HG03469 (cell line): ENCODE results near the gene CMTM3.
"Not testable (repeated sequence)": the region's sequence is repeated elsewhere in the genome, so short reads cannot be mapped to it uniquely, and the experiment has no call there.

ENCODE experiments used
- ATAC-seq: cut with Tn5 transposase; IDR thresholded peaks from one replicate; pipeline ENCODE4 v1.9.1; 2021; ENCODE audit warnings: mild to moderate bottlenecking, moderate library complexity, moderate number of reproducible peaks; ENCODE audit not compliant: unreplicated experiment

CMTM3 gene

GRCh38 chr16:66608241-66609138 is 4.0 kb downstream of the CMTM3 start:
- peak; percentile 25 for ATAC-seq

- no peak for ATAC-seq
Observed at GRCh38 chr16:66609139-66609510, 4.6 kb downstream of the CMTM3 start.

DNA sequence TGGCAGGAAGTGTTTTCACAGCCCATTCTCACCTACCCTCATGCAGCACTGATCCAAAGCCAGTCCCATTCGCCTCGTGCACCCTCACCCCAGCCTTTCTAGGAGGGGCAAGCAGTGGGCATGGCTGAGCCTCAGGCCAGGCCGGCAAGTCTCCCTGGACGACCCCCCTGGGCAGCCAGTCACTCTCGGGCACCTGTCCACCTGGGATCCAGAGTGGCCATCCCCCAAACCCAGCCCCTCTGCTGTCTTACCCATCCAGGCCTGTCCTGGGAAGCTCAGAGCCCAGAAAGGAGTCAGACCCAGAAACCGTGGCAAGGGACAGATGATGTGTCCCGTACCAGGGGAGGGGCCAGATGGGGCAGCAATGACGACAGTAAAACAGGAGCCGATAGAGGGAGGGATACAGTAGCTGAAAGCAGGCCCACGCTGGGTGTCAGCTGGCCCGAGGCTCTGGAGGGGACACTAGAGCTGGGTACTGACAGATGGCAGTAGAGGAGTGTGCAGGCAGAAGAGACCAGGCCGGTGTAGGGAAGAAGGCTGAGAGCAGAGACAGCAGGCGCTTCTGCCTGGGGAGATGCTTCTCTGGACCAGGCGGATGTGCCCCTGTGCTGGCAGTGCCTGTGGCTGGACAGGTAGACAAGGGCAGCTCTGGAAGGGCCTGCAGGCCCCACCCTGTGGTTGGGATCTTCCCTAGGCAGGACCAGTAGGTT is 5.8 kb downstream of the CMTM3 start:
- no peak for ATAC-seq

DNA sequence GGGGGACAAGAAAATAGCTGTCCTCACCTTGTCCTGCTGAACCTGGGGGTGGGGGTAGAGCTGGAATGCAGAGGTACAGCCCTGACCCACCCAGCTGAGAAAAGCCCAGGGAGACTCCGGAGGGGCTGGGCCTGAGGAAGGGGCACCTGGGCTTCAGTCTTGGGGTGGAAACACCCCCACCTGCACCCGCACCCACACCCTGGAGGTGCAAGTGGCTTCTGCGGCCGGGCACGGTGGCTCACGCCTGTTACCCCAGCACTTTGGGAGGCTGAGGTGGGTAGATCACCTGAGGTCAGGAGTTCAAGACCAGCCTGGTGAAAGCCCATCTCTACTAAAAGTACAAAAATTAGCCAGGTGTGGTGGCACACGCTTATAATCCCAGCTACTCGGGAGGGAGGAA is 7.4 kb downstream of the CMTM3 start:
- ATAC-seq = not testable (repeated sequence)

GRCh38 chr16:66612422-66612821 is 7.9 kb downstream of the CMTM3 start:
- no peak for ATAC-seq

- ATAC-seq = no peak
Observed at GRCh38 chr16:66614161-66614802, 9.8 kb downstream of the CMTM3 start.

DNA sequence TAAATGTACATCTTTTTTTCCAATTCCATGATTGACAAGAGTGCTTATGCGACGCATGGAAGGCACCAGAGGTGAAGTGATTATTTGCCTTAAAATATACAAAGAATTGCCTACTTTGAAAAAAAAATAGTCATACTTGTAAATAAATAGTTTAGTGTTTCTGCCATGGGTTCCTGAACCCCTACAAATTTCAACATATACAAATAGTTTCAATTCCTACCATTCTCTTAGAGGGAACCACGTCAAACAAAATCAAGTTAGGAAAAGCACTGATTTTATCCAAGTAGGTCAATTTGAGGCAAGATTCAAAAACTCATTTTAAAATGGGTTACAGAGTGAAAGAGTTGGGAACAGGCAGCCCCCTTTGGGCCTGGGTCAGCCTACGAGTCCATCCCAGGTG is 11.7 kb downstream of the CMTM3 start:
- no peak for ATAC-seq

DNA sequence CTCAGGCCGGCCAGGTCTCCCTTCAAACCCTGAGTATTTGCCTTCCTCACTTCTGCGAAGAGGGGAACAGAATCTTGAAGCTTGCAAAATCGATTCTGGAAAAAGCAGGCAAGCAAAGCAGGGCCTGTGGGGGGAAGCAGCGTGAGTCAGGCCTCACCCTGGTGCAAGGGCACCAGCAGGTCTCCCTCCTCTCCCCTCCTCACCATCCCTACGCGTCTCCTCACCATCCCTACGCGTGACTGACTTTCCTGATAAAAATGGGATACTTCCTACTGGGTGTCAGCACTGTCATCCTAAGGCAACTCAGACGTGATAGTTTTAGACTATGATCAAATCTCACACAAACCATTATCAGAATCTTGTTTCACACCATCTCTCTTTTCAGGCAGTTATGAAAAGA is 12.1 kb downstream of the CMTM3 start:
- no peak for ATAC-seq

- no peak for ATAC-seq
Observed at GRCh38 chr16:66617010-66617434, 12.5 kb downstream of the CMTM3 start.

- no peak for ATAC-seq
Observed at GRCh38 chr16:66617728-66618127, 13.2 kb downstream of the CMTM3 start.

- ATAC-seq = no peak
Observed at GRCh38 chr16:66618588-66619375, 14.3 kb downstream of the CMTM3 start.

- no peak for ATAC-seq
Observed at GRCh38 chr16:66619534-66620428, 15.3 kb downstream of the CMTM3 start.

DNA sequence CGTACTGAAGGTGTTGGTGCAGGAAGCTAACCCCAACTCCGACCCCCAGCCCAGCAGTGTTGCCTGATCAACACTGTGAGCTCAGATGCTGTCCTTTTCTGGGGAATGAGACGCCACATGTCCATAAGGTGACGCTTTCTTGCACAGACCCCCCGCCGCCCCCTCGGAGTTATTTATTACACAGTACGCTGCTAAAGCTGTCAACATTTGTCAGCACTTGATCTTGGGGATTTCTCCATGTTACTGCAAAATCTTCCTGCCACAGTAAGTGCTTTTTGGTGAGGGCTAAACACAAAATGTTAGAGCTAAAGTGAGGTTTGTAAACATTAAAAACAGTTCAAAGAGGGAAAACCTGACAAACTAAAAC is 15.9 kb downstream of the CMTM3 start:
- no peak for ATAC-seq

DNA sequence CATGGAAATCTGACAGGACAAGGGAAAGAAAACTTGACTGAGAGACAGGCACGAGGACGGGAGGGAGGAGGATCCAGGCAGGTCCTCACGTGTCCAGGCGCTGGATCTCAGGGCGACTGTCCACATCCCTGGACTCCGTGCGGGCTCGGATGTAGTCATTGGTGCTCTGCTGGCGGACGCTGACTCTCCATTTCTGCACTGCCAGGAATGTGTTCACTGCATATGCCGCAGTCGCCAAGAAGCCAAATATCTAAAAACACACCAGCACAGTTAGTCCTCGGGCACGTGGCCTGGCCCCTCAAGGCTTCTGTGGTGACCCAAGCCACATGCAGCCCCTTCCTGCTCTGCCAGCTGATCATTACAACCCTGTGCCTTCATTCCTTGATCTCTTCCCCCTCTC is 17.5 kb downstream of the CMTM3 start:
- no peak for ATAC-seq

DNA sequence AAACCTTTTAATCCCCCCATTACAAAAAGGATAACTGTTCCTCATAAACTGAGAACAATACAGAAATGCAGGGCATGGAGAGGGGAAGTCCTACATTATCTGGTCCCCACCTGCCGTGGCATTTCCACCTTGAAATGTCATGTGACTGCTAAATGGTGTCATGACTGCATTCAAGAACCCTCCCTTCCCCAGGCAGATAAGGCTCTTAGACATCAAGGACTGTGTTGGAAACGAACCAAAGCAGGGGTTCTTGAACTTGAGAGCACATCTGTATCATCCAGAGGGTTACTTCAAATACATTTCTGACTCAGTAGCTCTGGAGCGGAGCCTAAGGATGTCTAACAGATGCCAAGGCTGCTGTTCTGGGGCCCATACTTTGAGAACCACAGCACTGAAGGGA is 18.4 kb downstream of the CMTM3 start:
- ATAC-seq = no peak

- ATAC-seq = no peak
Observed at GRCh38 chr16:66623755-66624154, 19.3 kb downstream of the CMTM3 start.

- ATAC-seq = not testable (repeated sequence)
Observed at GRCh38 chr16:66627611-66628378, 23.3 kb downstream of the CMTM3 start.

DNA sequence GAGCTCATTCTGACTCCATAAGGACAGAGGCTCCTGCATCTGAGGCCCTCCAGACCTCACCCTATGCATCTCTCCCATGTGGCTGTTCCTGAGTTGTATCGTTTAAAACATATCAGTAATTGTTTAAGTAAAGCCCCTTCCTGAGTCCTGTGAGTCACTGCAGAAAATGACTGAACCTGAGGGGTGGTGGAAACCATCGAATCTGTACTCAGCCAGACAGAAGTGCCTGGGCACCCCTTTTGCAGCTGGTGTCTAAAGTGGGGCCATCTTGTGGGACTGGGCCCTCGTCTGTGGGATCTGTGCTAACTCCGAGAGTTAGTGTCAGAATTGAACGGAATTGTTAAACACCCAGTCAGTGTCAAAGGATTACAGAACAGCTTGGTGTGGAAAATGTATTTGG is 25.4 kb downstream of the CMTM3 start:
- ATAC-seq = no peak

- not testable (repeated sequence) for ATAC-seq
Observed at GRCh38 chr16:66630561-66631260, 26.2 kb downstream of the CMTM3 start.
